Measurements from ENCODE around the gene KRT20. TPM values are rescaled to one million over a fixed set of nuclear protein-coding genes. Genes with fewer than 3 reads are reported as not detected.

KRT20 gene
- total and polyA plus RNA-seq, 2 of the 13 experiments (the other 11 are each of a cell fraction or from before 2014, with no cell fraction given), result 0.13 to 0.20 TPM

DNA sequence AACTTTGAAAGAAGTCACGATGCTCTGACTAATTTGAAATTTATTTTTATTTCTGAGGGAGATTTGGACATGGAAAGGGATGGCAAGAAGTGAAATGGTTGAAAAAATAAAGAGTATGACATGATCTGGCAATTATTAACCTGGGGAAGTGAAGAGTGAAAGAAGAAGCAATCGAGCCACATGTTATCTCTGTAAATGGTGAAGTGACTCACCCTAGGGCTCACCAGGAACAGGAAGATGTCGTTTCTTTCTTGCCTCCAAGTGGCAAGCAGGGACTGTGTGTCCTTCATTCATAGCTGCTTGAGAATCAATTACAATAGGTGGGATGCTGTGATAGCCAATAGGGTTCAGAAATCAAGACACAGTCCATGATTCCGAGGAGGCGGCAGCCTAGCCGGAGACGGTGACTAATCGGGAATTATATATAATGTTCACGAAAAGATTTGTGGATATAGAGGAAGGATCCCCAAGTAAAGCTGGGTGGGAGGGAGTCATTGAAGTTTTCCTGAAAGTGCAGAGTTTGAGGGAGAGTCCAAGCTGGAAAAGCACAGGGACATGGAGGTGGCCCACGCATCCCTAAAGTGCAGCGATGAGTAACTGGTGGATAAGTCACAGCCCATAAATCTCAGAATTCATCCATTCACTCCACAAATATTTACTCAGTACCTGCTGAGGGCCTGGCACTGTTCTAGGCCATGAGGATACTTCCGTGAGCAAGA lies 18.2 kb upstream of the KRT20 start (continued):
- TF ChIP-seq, protein P1, sequence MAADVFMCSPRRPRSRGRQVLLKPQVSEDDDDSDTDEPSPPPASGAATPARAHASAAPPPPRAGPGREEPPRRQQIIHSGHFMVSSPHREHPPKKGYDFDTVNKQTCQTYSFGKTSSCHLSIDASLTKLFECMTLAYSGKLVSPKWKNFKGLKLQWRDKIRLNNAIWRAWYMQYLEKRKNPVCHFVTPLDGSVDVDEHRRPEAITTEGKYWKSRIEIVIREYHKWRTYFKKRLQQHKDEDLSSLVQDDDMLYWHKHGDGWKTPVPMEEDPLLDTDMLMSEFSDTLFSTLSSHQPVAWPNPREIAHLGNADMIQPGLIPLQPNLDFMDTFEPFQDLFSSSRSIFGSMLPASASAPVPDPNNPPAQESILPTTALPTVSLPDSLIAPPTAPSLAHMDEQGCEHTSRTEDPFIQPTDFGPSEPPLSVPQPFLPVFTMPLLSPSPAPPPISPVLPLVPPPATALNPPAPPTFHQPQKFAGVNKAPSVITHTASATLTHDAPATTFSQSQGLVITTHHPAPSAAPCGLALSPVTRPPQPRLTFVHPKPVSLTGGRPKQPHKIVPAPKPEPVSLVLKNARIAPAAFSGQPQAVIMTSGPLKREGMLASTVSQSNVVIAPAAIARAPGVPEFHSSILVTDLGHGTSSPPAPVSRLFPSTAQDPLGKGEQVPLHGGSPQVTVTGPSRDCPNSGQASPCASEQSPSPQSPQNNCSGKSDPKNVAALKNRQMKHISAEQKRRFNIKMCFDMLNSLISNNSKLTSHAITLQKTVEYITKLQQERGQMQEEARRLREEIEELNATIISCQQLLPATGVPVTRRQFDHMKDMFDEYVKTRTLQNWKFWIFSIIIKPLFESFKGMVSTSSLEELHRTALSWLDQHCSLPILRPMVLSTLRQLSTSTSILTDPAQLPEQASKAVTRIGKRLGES (CRISPR knock-in tag; IDR thresholded peaks at IDR 0.05; ENCODE audit: borderline replicate concordance), result no peak
- TF ChIP-seq, protein P2, sequence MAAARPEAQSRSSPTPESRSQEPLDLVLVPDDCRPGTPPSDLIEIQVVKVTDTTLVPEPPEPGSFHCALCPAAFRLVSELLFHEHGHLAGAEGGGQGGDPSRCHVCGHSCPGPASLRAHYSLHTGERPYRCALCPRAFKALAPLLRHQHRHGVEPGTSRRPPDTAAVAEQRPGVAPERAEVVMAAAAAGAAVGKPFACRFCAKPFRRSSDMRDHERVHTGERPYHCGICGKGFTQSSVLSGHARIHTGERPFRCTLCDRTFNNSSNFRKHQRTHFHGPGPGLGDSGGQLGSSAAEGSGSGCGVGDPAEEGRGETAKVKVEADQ (CRISPR knock-in tag; IDR thresholded peaks at IDR 0.05; ENCODE audit: borderline replicate concordance), result 0 out of 2 replicates have a peak, but pooled peaks have one; percentile 24
- peak; percentile 16 for TF ChIP-seq GATAD2A (CRISPR knock-in tag; IDR thresholded peaks at IDR 0.05)
- TF ChIP-seq, protein P3, sequence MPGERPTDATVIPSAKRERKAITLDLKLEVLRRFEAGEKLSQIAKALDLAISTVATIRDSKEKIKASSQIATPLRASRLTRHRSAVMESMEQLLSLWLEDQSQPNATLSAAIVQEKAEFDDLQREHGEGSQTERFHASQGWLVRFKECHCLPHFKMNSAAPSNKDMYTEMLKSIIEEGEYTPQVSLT (CRISPR knock-in tag; IDR thresholded peaks at IDR 0.05; ENCODE audit: borderline replicate concordance, low read depth), result no peak
- TF ChIP-seq ZNF143 (CRISPR knock-in tag; IDR thresholded peaks at IDR 0.05), result no peak
- TF ChIP-seq JUN (CRISPR knock-in tag; IDR thresholded peaks at IDR 0.05), result peak; percentile 76
- TF ChIP-seq ZNF572 (CRISPR knock-in tag; IDR thresholded peaks at IDR 0.05), result no peak
- no peak for TF ChIP-seq TCF12 (IDR thresholded peaks at IDR 0.05)
- no peak for TF ChIP-seq TCF12 (CRISPR knock-in tag; IDR thresholded peaks at IDR 0.05)
- no peak for TF ChIP-seq HCFC1 (IDR thresholded peaks at IDR 0.05; ENCODE audit: low read depth, low read length)
- no peak for TF ChIP-seq ATM (IDR thresholded peaks at IDR 0.05; ENCODE audit: borderline replicate concordance)
- no peak for TF ChIP-seq MAZ (IDR thresholded peaks at IDR 0.05; ENCODE audit: borderline replicate concordance, low read depth, low read length)
- TF ChIP-seq MAZ (CRISPR knock-in tag; IDR thresholded peaks at IDR 0.05; ENCODE audit: low read depth), result 0 out of 2 replicates have a peak, but pooled peaks have one; percentile 19
- no peak for TF ChIP-seq TAF15 (IDR thresholded peaks at IDR 0.05; ENCODE audit: low read depth, low read length, poor library complexity, severe bottlenecking)
- no peak for TF ChIP-seq ZNF468 (CRISPR knock-in tag; IDR thresholded peaks at IDR 0.05)
- TF ChIP-seq RXRB (CRISPR knock-in tag; IDR thresholded peaks at IDR 0.05; ENCODE audit: borderline replicate concordance), result peak; percentile 57; the same call in 1 of the 2 replicates
- TF ChIP-seq, protein P4, sequence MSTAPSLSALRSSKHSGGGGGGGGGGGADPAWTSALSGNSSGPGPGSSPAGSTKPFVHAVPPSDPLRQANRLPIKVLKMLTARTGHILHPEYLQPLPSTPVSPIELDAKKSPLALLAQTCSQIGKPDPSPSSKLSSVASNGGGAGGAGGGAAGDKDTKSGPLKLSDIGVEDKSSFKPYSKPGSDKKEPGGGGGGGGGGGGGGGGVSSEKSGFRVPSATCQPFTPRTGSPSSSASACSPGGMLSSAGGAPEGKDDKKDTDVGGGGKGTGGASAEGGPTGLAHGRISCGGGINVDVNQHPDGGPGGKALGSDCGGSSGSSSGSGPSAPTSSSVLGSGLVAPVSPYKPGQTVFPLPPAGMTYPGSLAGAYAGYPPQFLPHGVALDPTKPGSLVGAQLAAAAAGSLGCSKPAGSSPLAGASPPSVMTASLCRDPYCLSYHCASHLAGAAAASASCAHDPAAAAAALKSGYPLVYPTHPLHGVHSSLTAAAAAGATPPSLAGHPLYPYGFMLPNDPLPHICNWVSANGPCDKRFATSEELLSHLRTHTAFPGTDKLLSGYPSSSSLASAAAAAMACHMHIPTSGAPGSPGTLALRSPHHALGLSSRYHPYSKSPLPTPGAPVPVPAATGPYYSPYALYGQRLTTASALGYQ (CRISPR knock-in tag; IDR thresholded peaks at IDR 0.05), result no peak
- TF ChIP-seq, protein P5, sequence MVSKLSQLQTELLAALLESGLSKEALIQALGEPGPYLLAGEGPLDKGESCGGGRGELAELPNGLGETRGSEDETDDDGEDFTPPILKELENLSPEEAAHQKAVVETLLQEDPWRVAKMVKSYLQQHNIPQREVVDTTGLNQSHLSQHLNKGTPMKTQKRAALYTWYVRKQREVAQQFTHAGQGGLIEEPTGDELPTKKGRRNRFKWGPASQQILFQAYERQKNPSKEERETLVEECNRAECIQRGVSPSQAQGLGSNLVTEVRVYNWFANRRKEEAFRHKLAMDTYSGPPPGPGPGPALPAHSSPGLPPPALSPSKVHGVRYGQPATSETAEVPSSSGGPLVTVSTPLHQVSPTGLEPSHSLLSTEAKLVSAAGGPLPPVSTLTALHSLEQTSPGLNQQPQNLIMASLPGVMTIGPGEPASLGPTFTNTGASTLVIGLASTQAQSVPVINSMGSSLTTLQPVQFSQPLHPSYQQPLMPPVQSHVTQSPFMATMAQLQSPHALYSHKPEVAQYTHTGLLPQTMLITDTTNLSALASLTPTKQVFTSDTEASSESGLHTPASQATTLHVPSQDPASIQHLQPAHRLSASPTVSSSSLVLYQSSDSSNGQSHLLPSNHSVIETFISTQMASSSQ (IDR thresholded peaks at IDR 0.05; ENCODE audit: low read depth), result peak; percentile 87
- TF ChIP-seq, protein P5 (CRISPR knock-in tag; IDR thresholded peaks at IDR 0.05; ENCODE audit: borderline replicate concordance), result peak; percentile 79; the same call in 1 of the 2 replicates

All from HepG2 (cell line).